Nephron progenitor cell (in vitro differentiated cells): ENCODE results near the gene RNU6-9.

Experiments
- DNase-seq: peaks from one replicate; pipeline ENCODE4 v3.0.0; 2021
- H3K27ac Mint-ChIP-seq: 2 replicates; pipeline ENCODE4 v1.8.0; 2021; ENCODE audit warnings: mild to moderate bottlenecking, moderate library complexity, mixed read lengths
- H3K27me3 Mint-ChIP-seq: 2 replicates; pipeline ENCODE4 v1.8.0; 2021; ENCODE audit warnings: mild to moderate bottlenecking, low read depth, mixed read lengths; ENCODE audit not compliant: poor library complexity
- H3K36me3 Mint-ChIP-seq: 2 replicates; pipeline ENCODE4 v1.8.0; 2021; ENCODE audit warnings: low read depth, mixed read lengths
- H3K4me1 Mint-ChIP-seq: 2 replicates; pipeline ENCODE4 v1.8.0; 2021; ENCODE audit warnings: mixed read lengths
- H3K4me3 Mint-ChIP-seq: 2 replicates; pipeline ENCODE4 v1.8.0; 2021; ENCODE audit warnings: mild to moderate bottlenecking, moderate library complexity, mixed read lengths
- H3K9me3 Mint-ChIP-seq: 2 replicates; pipeline ENCODE4 v1.8.0; 2021; ENCODE audit warnings: mild to moderate bottlenecking, moderate library complexity, mixed read lengths
- TF ChIP-seq, protein P1 (sequence below): fragments of 200-600 bp; sonication (generic); IDR thresholded peaks from 2 replicates; pipeline ENCODE4 v1.5.0; 2021; ENCODE audit warnings: antibody characterized with exemption

Gene RNU6-9

DNA sequence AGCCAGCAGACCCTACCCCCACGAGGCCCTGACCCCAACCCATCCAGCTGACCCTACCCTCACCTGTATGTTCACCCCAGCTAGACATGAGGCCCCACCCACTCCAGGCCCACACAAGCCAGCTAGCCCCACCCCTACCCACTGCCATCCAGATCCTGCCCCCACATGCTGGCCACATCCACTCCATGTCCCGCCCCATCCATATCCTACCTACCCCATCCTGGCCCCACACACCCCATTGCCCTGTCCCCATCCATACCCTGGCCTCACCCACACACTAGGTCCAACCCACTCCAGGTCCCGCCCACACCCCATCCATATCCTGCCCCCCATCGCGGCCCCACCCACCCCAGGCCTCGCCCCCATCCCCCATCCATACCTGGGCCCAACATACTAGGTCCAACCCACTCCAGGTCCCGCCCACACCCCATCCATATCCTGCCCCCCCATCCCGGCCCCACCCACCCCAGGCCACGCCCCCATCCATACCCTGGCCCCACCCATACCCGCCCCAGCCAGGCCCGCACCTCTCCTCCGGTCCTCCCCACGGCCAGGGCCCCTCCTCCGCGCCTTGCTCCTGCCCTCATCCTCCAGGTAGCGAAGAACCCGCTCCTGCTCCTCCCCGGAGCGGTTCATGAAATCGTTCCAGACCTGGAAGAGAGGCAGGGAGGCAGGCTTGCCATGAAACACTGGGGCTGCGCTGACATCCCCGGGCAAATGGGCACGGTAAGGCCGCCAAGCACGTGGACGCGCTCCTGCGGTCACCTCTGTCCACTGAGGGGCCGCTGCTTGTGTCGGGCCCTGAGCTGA, 7.2 kb downstream of the RNU6-9 start:
- H3K9me3 Mint-ChIP-seq: no peaks in the 10 kb centered on the region
- no peak overlapping the region for H3K4me3 Mint-ChIP-seq
- no peak for DNase-seq
- TF ChIP-seq, protein P1, sequence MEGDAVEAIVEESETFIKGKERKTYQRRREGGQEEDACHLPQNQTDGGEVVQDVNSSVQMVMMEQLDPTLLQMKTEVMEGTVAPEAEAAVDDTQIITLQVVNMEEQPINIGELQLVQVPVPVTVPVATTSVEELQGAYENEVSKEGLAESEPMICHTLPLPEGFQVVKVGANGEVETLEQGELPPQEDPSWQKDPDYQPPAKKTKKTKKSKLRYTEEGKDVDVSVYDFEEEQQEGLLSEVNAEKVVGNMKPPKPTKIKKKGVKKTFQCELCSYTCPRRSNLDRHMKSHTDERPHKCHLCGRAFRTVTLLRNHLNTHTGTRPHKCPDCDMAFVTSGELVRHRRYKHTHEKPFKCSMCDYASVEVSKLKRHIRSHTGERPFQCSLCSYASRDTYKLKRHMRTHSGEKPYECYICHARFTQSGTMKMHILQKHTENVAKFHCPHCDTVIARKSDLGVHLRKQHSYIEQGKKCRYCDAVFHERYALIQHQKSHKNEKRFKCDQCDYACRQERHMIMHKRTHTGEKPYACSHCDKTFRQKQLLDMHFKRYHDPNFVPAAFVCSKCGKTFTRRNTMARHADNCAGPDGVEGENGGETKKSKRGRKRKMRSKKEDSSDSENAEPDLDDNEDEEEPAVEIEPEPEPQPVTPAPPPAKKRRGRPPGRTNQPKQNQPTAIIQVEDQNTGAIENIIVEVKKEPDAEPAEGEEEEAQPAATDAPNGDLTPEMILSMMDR: no peak
- peaks cover 23% of the 10 kb centered on the region for H3K4me1 Mint-ChIP-seq
- H3K36me3 Mint-ChIP-seq: peaks cover 12% of the 10 kb centered on the region
- no peak overlapping the region for H3K27ac Mint-ChIP-seq
- peaks cover 4% of the 10 kb centered on the region for H3K27me3 Mint-ChIP-seq

DNA sequence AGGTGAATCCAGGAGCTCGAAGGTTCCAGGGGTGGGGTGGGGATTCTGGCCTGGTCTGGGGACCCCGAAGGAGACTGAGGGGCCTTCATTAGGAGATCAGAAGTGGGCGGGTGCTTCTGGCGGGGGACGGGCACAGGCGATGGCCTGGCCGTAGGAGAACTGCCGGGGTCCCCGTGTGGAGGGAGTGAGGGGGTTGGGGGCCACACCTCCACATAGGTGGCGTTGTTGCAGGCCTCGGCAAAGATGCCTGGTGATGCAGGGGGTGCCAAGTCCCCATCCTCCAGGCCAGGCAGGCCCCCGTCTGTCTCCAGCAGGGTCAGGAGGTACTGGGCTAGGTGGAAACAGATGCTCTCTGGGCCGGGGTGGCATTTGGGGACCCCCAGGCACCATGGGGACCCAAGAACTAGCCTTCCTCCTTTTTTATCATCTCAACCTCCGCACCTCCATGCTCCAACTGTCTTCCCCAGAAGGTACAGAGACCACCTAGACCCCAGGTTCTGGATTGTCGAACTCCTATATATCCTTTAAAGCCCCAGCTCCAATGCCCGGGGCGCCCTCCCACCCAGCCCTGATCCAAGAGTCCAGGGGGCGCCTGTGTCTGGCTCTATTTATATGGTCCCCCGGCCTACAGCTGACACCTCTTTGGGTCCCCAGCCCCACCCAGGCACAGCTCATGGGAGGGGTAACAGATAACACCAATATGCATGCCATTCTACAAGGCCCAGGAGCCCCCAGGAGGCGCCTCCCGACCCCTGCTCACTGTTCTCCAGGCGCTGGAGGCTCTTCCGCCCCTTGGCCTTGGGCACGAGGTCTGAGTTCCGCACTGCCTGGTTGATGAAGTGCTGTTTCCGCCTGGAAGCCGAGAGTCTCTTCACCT, 8.2 kb downstream of the RNU6-9 start:
- Mint-ChIP-seq H3K4me3 (no peak overlapping the region), H3K9me3 (no peaks in the 10 kb centered on the region), H3K36me3 (peaks cover 7% of the 10 kb centered on the region), H3K27me3 (peaks cover 4% of the 10 kb centered on the region), H3K4me1 (peaks cover 23% of the 10 kb centered on the region), H3K27ac (no peak overlapping the region)
- DNase-seq: no peak
- TF ChIP-seq, protein P1: no peak

DNA sequence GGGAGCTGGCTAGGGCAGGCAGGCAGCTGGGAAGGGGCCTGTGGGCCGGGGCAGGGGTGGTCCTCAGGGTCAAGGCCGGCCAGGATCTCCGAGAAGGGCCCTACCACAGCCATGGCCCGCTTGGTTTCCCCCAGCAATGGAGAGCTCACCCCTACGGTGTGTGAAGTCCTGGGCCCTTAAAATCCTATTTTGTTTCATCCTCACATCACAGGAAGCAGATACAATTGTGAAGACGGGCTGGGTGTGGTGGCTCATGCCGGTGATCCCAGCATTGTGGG, 8.7 kb downstream of the RNU6-9 start:
- Mint-ChIP-seq H3K9me3 (no peaks in the 10 kb centered on the region), H3K27me3 (peaks cover 4% of the 10 kb centered on the region), H3K4me1 (peaks cover 19% of the 10 kb centered on the region), H3K36me3 (peaks cover 1% of the 10 kb centered on the region), H3K27ac (no peak overlapping the region), H3K4me3 (no peak overlapping the region)
- TF ChIP-seq, protein P1: no peak
- no peak for DNase-seq

DNA sequence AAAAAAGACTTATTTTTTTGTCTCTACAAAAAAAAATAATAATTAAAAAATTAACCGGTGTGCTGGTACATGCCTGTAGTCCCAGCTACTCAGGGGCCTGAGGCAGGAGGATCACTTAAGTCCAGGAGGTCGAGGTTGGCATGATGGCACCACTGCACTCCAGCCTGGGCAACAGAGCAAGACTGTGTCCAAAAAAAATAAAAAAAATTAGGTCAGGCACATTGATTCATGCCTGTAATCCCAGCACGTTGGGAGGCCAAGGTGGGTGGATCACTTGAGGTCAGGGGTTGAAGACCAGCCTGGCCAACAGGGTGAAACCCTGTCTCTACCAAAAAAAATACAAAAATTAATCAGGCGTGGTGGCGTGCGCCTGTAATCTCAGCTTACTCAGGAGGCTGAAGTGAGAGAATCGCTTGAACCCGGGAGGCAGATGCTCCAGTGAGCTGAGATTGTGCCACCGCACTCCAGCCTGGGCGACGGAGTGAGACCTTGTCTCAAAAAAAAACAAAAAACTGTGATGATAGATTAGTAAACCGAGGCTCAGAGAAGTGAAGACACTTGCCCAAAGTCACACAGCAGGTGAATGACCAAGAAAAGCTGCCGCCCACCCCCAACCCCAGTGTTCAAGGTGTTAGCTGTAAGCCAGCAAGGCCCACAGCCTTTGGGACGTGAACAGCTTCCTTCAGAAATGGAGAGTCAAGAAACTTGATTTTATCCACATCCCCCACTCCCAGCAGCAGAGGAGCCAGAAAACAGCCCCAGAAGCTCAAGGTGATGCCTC, 9.4 kb downstream of the RNU6-9 start:
- TF ChIP-seq, protein P1: no peak
- peaks cover 19% of the 10 kb centered on the region for H3K4me1 Mint-ChIP-seq
- H3K9me3 Mint-ChIP-seq: no peaks in the 10 kb centered on the region
- DNase-seq: no peak
- no peak overlapping the region for H3K4me3 Mint-ChIP-seq
- no peak overlapping the region for H3K27ac Mint-ChIP-seq
- no peaks in the 10 kb centered on the region for H3K36me3 Mint-ChIP-seq
- peaks cover 4% of the 10 kb centered on the region for H3K27me3 Mint-ChIP-seq

DNA sequence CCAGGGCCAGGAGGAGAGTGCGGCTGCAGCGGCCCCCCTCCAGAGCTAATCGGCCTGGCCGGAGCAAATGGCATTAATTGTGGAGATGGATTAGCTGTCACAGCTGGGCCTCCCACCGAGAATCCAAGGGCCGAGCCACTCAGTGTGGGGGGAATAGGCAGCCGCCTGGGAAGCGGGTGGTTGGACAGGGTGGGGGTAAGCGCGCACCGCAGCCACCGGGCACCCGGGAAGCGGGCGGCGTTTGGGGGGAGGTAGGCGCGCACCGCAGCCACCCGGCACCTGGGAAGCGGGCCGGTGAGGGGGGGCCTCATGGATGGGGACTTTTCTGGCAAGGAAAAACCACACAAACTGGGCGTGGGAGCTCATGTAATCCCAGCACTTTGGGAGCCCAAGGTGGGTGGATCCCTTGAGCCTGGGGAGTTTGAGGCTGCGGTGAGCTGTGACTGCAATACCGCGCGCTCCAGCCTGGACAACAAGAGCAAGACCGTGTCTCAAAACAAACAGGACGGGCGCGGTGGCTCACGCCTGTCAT, 10.0 kb downstream of the RNU6-9 start:
- no peak overlapping the region for H3K27ac Mint-ChIP-seq
- H3K27me3 Mint-ChIP-seq: peaks cover 4% of the 10 kb centered on the region
- DNase-seq: peak; percentile 71
- H3K36me3 Mint-ChIP-seq: no peaks in the 10 kb centered on the region
- H3K4me3 Mint-ChIP-seq: no peak overlapping the region
- H3K4me1 Mint-ChIP-seq: peaks cover 19% of the 10 kb centered on the region
- no peaks in the 10 kb centered on the region for H3K9me3 Mint-ChIP-seq
- TF ChIP-seq, protein P1: no peak
